A673 (cell line): Measurements from ENCODE around the gene CFAP157. TPM values are rescaled to one million over a fixed set of nuclear protein-coding genes. Genes with fewer than 3 reads are reported as not detected.

Experiments used
- BruUV-seq: library from RNA; stranded (reverse); fragments of 400-500 nt; replicated peaks from 2 replicates; lab custom pipeline; 2021; lab: Mats Ljungman, UMichigan
- CTCF ChIA-PET: fragments of 300-600 bp; sonication (Branson Sonifier 250); formaldehyde crosslinking; loops from one replicate; lab custom pipeline; 2022; ENCODE audit warnings: antibody characterized with exemption; lab: Charles Lee
- POLR2A ChIA-PET: fragments of 300-600 bp; sonication (Branson Sonifier 250); formaldehyde crosslinking; loops from one replicate; lab custom pipeline; 2022; ENCODE audit warnings: antibody characterized with exemption; ENCODE audit not compliant: low non-redundant PET; lab: Charles Lee
- DNase-seq: peaks from one replicate; pipeline ENCODE4 v3.0.0-alpha.2; 2015; ENCODE audit warnings: low spot score
- H3K27ac ChIP-seq: fragments of 200-600 bp; sonication (generic); 2 replicates; pipeline ENCODE4 v1.5.1; 2016; ENCODE audit warnings: mixed run types, low read depth, mild to moderate bottlenecking, mixed read lengths, antibody characterized with exemption, low read length; ENCODE audit not compliant: poor library complexity, severe bottlenecking
- H3K27me3 ChIP-seq: fragments of 200-600 bp; sonication (generic); replicated peaks from 2 replicates; pipeline ENCODE4 v1.6.1; 2017; ENCODE audit warnings: mixed run types, low read depth, mild to moderate bottlenecking, mixed read lengths, antibody characterized with exemption, low read length; ENCODE audit not compliant: insufficient read depth, poor library complexity
- H3K36me3 ChIP-seq: fragments of 200-600 bp; sonication (generic); 2 replicates; pipeline ENCODE4 v1.6.1; 2016; ENCODE audit warnings: mixed run types, mild to moderate bottlenecking, mixed read lengths, antibody characterized with exemption, low read length; ENCODE audit not compliant: insufficient read depth, poor library complexity, severe bottlenecking
- H3K4me1 ChIP-seq: fragments of 200-600 bp; sonication (generic); 2 replicates; pipeline ENCODE4 v1.6.1; 2017; ENCODE audit warnings: mixed run types, mild to moderate bottlenecking, mixed read lengths, antibody characterized with exemption, low read length; ENCODE audit not compliant: insufficient read depth, poor library complexity, severe bottlenecking
- H3K4me3 ChIP-seq: fragments of 200-600 bp; sonication (generic); 2 replicates; pipeline ENCODE4 v1.5.1; 2016; ENCODE audit warnings: low read depth, mixed run types, mild to moderate bottlenecking, mixed read lengths, low read length; ENCODE audit not compliant: poor library complexity, severe bottlenecking
- H3K9me3 ChIP-seq: fragments of 200-600 bp; sonication (generic); 2 replicates; pipeline ENCODE4 v1.6.1; 2016; ENCODE audit warnings: mixed run types, low read depth, mild to moderate bottlenecking, mixed read lengths, antibody characterized with exemption, low read length; ENCODE audit not compliant: poor library complexity, severe bottlenecking
- CTCF ChIP-seq: fragments of 300-800, 200-600 bp; sonication (generic); conservative IDR thresholded peaks from 2 replicates; pipeline ENCODE4 v1.5.1; 2017; ENCODE audit warnings: low read depth, mild to moderate bottlenecking, antibody characterized with exemption, low read length, moderate library complexity, mixed read lengths
- EZH2 ChIP-seq: fragments of 200-600 bp; sonication (generic); IDR thresholded peaks from 2 replicates; pipeline ENCODE4 v1.6.1; 2017; ENCODE audit warnings: borderline replicate concordance, low read depth, mild to moderate bottlenecking, mixed read lengths, antibody characterized with exemption, low read length; ENCODE audit not compliant: poor library complexity, severe bottlenecking
- intact Hi-C: fragments of 100-400 bp; cut with micrococcal nuclease; formaldehyde crosslinking; loops from one replicate; pipeline ENCODE4 v1.10.0; 2022; ENCODE audit not compliant: unreplicated experiment
- total RNA-seq: library from RNA; stranded (reverse); gene quantifications from 2 replicates; pipeline ENCODE4 v1.2.3, GENCODE V29; 2021

Gene CFAP157
- total RNA-seq, 1 experiment from 2014 or later = not detected

- ChIA-PET POLR2A (no interaction called here), CTCF (interaction anchor here (0.6 kb wide), 1 partner anchor 51 kb away, joined by 5 read pairs; no protein-coding TSS in a partner anchor)
- Histone ChIP-seq H3K36me3 (no peaks in the 10 kb centered on the region), H3K27ac (no peak overlapping the region), H3K27me3 (no peaks in the 10 kb centered on the region), H3K4me1 (no peaks in the 10 kb centered on the region), H3K4me3 (no peak overlapping the region), H3K9me3 (no peaks in the 10 kb centered on the region)
- no peak for DNase-seq
- intact Hi-C loops = no loop called here
- TF ChIP-seq CTCF (no peak), EZH2 (no peak)
- BruUV-seq = no TSS peak
Measured at GRCh38 chr9:127693697-127694096, 13.1 kb upstream of the CFAP157 start.

- Histone ChIP-seq H3K9me3 (no peaks in the 10 kb centered on the region), H3K4me3 (no peak overlapping the region), H3K4me1 (no peaks in the 10 kb centered on the region), H3K36me3 (no peaks in the 10 kb centered on the region), H3K27ac (no peak overlapping the region), H3K27me3 (no peaks in the 10 kb centered on the region)
- no TSS peak for BruUV-seq
- CTCF ChIA-PET = no interaction called here
- POLR2A ChIA-PET = no interaction called here
- intact Hi-C loops = no loop called here
- TF ChIP-seq CTCF = no peak
- no peak for TF ChIP-seq EZH2
- no peak for DNase-seq
Measured at GRCh38 chr9:127694890-127695720, 11.7 kb upstream of the CFAP157 start.

- ChIA-PET POLR2A (no interaction called here), CTCF (no interaction called here)
- H3K36me3 ChIP-seq = no peaks in the 10 kb centered on the region
- no peaks in the 10 kb centered on the region for H3K27me3 ChIP-seq
- no peak for DNase-seq
- no peaks in the 10 kb centered on the region for H3K9me3 ChIP-seq
- TF ChIP-seq EZH2 (no peak), CTCF (no peak)
- intact Hi-C loops = no loop called here
- no peak overlapping the region for H3K27ac ChIP-seq
- H3K4me3 ChIP-seq = no peak overlapping the region
- H3K4me1 ChIP-seq = no peaks in the 10 kb centered on the region
- BruUV-seq = no TSS peak
Measured at GRCh38 chr9:127697575-127697974, 9.2 kb upstream of the CFAP157 start.
